PC-3 (cell line): Measurements from ENCODE around the gene SSTR3.

Experiments used
- EZH2 ChIP-seq: fragments of 300-600 bp; sonication (generic); IDR thresholded peaks from one replicate; pipeline ENCODE4 v1.6.1; 2017; ENCODE audit warnings: antibody characterized with exemption, mild to moderate bottlenecking, low read length; ENCODE audit not compliant: unreplicated experiment
- EZH2phosphoT487 ChIP-seq: fragments of 300-600 bp; sonication (generic); IDR thresholded peaks from 2 replicates; pipeline ENCODE4 v1.6.1; 2018; ENCODE audit warnings: mild to moderate bottlenecking, antibody characterized with exemption, low read length, borderline replicate concordance
- TF ChIP-seq, protein P1 (sequence below): fragments of 300-600 bp; sonication (generic); conservative IDR thresholded peaks from 2 replicates; pipeline ENCODE4 v1.5.1; 2017; ENCODE audit warnings: antibody characterized with exemption, low read depth, mild to moderate bottlenecking, low read length

DNA sequence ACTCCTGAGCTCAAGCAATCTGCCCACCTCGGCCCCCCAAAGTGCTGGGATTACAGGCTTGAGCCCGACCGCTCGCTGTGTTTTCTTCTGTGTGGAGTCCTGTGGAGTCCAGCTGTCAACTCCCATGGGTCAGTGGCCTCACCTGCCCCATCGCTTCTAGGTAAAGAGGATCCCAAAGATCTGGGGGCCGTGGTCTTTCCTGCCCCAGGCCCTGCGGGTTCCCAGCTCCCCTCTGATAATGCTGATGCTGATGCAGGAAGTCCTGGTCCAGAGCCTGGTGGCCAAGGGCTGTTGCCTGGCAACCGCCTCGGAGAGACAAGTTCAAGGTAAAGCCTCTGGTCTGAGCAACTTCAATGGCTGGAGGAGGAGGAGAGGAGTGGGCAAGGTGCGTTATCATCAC is 9.6 kb downstream of the SSTR3 start:
- TF ChIP-seq, protein P1, sequence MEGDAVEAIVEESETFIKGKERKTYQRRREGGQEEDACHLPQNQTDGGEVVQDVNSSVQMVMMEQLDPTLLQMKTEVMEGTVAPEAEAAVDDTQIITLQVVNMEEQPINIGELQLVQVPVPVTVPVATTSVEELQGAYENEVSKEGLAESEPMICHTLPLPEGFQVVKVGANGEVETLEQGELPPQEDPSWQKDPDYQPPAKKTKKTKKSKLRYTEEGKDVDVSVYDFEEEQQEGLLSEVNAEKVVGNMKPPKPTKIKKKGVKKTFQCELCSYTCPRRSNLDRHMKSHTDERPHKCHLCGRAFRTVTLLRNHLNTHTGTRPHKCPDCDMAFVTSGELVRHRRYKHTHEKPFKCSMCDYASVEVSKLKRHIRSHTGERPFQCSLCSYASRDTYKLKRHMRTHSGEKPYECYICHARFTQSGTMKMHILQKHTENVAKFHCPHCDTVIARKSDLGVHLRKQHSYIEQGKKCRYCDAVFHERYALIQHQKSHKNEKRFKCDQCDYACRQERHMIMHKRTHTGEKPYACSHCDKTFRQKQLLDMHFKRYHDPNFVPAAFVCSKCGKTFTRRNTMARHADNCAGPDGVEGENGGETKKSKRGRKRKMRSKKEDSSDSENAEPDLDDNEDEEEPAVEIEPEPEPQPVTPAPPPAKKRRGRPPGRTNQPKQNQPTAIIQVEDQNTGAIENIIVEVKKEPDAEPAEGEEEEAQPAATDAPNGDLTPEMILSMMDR, result no peak
- no peak for TF ChIP-seq EZH2
- TF ChIP-seq EZH2phosphoT487, result no peak
